NCI-H345 treated with DMSO at 0.1 percent for 48 hours (cell line): ENCODE data around the gene NPM1.
"Not testable (repeated sequence)": the region's sequence is repeated elsewhere in the genome, so short reads cannot be mapped to it uniquely, and the experiment has no call there.

Experiments
- DNase-seq: peaks from one replicate; lab custom pipeline; 2025; ENCODE audit not compliant: unreplicated experiment; lab: John Stamatoyannopoulos, UW

Gene NPM1

GRCh38 chr5:171386006-171386671, 1.5 kb upstream of the NPM1 start:
- no peak for DNase-seq

GRCh38 chr5:171386861-171387344, 746 bp upstream of the NPM1 start:
- DNase-seq: no peak

GRCh38 chr5:171387970-171388815, 544 bp downstream of the NPM1 start:
- DNase-seq: peak; percentile 8

GRCh38 chr5:171388816-171389168, 1.1 kb downstream of the NPM1 start:
- DNase-seq: no peak

GRCh38 chr5:171390883-171391677, 3.4 kb downstream of the NPM1 start:
- no peak for DNase-seq

- no peak for DNase-seq
Measured at GRCh38 chr5:171391996-171392577, 4.4 kb downstream of the NPM1 start.

- no peak for DNase-seq
Measured at GRCh38 chr5:171392585-171393159, 5.0 kb downstream of the NPM1 start.

DNA sequence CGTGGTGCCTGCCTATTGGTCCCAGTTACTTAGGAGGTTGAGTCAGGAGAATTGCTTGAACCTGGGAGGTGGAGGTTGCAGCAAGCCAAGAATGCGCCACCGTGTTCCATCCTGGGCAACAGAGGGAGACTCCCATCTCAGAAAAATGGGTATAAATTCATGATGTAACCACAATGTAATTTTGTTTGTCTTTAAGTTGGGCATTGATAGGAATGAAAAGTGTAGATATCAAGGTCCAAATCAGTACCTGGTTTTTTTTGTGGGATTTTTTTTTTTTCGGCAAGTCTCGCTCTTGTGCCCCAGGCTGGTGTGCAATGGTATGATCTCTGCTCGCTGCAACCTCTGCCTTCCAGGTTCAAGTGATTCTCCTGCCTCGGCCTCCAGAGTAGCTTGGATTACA, 7.4 kb downstream of the NPM1 start:
- DNase-seq: no peak

GRCh38 chr5:171396583-171396982, 8.9 kb downstream of the NPM1 start:
- not testable (repeated sequence) for DNase-seq

DNA sequence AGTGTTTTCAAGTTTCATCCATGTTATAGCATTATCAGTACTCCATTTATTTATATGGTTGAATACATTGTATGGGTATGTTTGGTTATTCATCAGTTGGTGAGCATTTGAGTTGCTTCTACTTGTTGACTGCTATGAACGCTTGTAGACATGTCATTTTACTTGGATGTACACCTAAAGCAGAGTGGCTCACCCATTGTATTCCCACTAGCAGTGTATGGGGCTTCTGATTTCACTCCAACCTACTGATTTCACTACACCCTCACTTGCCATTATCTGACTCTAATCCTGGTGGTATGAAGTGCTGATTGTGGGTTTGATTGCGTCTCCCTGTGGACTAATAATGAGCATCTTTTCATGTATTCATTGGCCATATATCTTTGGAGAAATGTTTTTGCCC, 9.5 kb downstream of the NPM1 start:
- no peak for DNase-seq

- DNase-seq: no peak
Measured at GRCh38 chr5:171397599-171397998, 9.9 kb downstream of the NPM1 start.

DNA sequence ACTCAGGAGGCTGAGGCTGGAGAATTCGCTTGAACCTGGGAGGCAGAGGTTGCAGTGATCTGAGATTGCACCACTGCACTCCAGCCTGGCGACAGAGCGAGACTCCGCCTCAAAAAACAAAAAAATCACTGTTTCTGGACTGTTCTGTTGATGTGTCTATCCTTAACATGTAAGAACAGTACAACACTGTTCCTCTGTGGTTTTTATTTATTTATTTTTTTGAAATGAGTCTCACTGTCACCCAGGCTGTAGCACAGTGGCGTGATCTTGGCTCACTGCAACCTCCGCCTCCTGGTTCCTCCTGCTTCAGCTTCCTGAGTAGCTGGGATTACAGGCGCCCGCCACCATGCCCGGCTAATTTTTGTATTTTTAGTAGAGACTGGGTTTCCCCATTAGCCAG, 11.0 kb downstream of the NPM1 start:
- not testable (repeated sequence) for DNase-seq

DNA sequence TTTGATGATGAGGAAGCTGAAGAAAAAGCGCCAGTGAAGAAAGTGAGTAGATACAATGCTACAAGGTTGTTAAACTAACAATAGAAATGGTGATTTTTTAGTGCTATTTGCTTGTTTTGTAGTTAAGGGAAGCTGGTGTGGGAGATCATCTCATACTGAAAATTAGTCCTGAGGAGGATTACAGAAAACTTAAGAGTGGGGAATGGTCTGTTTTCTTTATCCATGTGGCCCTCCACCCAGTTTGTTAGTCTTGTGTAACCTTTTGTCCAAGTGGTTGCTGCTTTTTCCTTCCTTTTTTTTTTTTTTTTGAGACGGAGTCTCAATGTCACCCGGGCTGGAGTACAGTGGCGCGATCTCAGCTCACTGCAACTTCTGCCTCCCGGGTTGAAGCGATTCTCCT, 12.5 kb downstream of the NPM1 start:
- DNase-seq: no peak

DNA sequence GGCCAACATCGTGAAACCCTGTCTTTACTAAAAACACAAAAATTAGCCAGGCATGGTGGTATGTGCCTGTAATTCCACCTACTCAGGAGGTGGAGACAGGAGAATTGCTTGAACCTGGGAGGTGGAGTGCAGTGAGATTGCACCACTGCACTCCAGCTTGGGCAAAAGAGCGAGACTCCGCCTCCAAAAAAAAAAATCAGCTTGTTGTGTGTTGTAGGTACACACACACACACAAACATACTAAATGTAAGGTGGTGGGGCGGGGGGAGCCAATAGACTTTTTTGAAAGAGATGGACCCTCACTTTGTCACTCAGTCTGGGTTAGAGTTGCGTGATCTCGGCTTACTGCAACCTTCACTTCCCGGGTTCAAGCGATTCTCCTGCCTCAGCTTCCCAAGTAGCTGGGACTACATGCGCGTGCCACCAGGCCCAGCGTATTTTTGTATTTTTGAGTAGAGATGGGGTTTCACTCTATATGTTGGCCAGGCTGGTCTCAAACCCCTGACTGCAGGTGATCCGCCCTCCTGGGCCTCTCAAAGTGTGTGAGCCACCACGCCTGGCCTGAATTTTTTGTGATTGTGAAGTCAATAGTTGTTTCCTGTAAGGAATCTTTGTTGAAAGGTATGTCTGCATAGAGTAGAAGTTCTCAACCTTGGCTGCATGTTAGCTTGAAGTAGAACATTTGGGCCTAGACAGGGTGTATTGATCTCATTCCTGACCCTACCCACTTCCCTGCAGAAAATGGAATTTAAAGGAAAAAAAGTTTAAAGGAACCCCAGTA, 13.7 kb downstream of the NPM1 start:
- no peak for DNase-seq

- DNase-seq: not testable (repeated sequence)
Measured at GRCh38 chr5:171402751-171403150, 15.1 kb downstream of the NPM1 start.

GRCh38 chr5:171405615-171406014, 18.0 kb downstream of the NPM1 start:
- DNase-seq: no peak

GRCh38 chr5:171407234-171407633, 19.6 kb downstream of the NPM1 start:
- no peak for DNase-seq

DNA sequence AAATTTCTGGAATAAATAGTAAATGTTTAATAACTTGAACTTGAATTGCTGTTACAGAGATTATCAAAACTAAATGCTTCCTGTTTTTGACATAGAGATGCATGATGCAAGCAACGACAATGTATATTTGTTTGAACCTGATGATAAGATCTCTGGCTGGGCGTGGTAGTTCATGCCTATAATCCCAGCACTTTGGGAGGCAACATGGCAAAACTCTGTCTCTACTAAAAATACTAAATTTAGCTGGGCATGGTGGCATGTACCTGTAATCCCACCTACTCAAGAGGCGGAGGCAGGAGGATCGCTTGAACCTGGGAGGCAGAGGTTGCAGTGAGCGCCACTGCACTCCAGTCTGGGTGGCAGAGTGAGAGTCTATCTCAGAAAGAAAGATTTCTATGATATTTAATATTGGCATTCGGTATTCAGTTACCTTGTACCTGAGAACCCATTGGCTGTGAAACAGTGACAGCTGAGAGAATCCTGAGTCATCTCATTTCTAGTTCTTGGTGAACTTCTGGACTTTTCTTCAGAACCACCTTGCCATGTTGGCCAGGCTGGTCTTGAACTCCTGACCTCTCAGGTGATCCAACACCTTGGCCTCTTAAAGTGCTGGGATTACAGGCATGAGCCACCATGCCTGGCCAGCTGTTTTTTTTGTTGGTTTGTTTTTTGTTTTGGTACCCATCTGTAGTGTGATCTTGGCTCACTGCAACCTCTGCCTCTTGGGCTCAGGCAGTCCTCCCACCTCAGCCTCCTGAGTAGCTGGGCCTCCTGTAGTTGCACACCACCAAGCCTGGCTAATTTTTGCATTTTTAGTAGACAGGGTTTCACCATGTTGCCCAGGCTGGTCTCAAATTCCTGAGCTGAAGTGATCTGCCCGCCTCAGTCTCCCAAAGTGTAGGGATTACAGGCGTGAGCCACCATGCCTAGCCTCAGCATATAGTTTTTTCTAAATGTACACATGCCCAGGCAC, 21.8 kb downstream of the NPM1 start:
- no peak for DNase-seq

- no peak for DNase-seq
Measured at GRCh38 chr5:171410181-171410580, 22.5 kb downstream of the NPM1 start.
